Measurements from ENCODE around the gene CDKN2AIP.

GRCh38 chr4:183478926-183479325 lies 34.5 kb downstream of the CDKN2AIP start:
- TF ChIP-seq CTCF (IDR thresholded peaks at IDR 0.05): no peak
- TF ChIP-seq EZH2 (IDR thresholded peaks at IDR 0.05): no peak
- TF ChIP-seq EZH2phosphoT487 (IDR thresholded peaks at IDR 0.05): no peak
